Cardiac septum (tissue), 1 donor: ENCODE measurements around the gene FHL5. TPM values are rescaled to one million over a fixed set of nuclear protein-coding genes. Genes with fewer than 3 reads are reported as not detected.
"Not testable (repeated sequence)": the region's sequence is repeated elsewhere in the genome, so short reads cannot be mapped to it uniquely, and the experiment has no call there.

ENCODE experiments used
- DNase-seq: peaks from one replicate; pipeline ENCODE4 v3.0.0-alpha.2; 2020; ENCODE audit warnings: low spot score
- intact Hi-C: fragments of 100-400 bp; cut with DNase I; formaldehyde crosslinking; loops from one replicate; pipeline ENCODE4 v1.14.0; 2022
- total RNA-seq: library from RNA; stranded (reverse); fragmentation: NEBNext Ultra II Directional; extraction: Animal tissue kit (Norgen Biotek cat#: 25700); gene quantifications from one replicate; pipeline ENCODE4 v1.2.1, GENCODE V29; 2021
- donor health status: DM: no; HTN: no; CAD: no.

The FHL5 gene
- total RNA-seq, 1 donor from 2014 or later, result 4.4 TPM

DNA sequence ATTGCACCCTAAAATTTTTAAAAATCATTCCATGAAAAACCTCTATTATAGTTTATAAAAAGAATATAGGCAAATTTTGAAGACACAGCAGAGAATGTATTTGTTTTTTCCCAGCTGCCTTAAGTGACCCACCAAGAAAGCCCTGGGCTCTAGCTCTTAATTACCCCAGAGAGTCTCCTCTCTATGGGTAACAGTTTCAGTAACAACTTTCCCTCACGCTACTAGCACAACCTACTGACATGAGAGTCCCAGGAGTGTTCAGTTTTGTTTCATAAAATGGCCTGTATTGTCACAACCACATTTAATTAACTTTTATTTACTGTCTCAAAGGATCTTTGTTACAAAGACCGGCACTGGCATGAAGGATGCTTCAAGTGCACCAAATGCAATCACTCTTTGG, 41.5 kb downstream of the FHL5 start:
- DNase-seq, result no peak
- intact Hi-C loops, result no loop called here

- intact Hi-C loops, result no loop called here
- no peak for DNase-seq
Measured at GRCh38 chr6:96608074-96608473, 45.1 kb downstream of the FHL5 start.

DNA sequence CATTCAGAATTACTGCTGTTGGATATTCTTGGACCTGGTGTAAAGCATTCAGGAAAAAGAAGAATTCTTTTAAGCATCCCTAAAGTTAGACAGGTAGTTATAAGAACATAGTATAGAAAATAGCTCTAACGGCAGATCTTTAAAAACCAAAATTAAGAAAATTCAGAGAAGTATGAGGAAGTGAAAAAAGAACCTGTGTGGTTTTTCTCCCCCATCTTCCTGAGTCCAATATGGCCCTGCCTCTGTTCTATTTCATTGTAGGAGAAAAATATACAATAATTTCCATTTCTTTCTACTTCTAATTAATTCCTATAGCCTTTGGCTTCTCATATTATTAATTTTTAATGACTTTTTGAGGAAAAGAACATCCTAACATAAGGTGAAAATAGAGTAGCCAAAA, 47.1 kb downstream of the FHL5 start:
- intact Hi-C loops, result no loop called here
- no peak for DNase-seq

DNA sequence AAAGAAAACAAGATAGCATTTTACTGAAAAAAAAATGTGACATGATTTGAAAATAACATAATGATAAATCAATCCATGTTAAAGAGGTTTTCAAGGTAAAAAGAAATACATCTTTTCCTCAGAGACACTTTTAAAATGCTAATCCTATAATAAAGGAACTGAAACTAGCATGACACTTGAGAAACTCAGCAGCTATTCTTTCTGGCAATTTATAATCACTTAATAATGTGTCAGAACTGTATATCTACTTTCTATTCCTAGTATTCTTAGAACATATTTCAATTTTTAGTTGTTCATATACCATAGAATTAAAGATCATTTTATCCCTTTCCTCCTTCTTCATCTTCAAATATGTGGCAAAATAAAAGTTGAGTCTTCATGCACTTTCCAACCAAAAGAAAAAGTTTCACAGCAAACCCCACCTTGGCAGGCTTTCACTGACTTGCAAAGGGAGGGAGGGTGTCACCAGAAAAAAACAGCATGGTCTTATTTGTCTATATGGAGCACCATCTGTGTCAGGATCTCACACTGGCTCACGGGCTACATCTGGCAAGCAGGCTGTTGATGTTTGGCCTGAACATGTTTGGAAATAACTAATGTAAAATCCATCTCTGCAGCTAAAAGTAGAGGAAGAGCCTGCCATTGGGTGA, 48.5 kb downstream of the FHL5 start:
- no peak for DNase-seq
- intact Hi-C loops, result no loop called here

DNA sequence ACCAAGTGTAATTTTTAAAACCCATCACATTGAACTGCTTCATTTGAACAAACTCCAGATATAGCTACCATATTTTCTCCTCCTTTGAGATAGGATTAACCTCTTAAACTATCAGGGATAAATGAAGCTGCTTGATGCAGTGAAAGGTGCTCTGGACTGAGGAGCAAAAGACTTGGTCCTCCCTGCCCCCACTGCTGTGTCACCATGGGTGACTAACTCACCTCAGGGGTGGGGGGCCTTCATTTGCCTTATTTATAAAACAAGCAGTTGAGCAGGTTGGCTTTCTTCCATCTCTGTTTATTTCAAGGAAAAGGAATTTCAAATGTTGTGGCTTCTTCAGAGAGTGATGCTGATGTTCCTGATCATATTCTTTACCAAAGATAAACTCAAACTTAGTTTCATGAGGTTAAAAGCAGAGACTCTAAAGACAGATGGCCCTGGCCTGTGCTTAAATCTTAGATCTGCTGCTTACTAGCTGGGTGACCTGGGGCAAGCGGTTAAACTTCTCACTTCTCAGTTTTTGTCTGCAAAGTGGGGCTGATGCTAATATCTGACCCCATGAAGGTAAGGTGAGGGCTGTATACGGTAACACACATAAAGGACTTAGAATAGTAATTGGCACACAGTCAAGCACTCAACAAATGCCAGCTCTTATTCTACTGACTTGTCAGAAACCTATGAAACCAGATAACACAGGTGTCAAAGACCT, 50.5 kb downstream of the FHL5 start:
- DNase-seq, result no peak
- intact Hi-C loops, result no loop called here

GRCh38 chr6:96620851-96621250, 57.9 kb downstream of the FHL5 start:
- intact Hi-C loops, result no loop called here

GRCh38 chr6:96621983-96622382, 59.1 kb downstream of the FHL5 start:
- intact Hi-C loops, result no loop called here
- DNase-seq, result no peak

More at GRCh38 chr6:96620851-96621250, 57.9 kb downstream of the FHL5 start:
- DNase-seq, result no peak

GRCh38 chr6:96624957-96625356, 62.0 kb downstream of the FHL5 start:
- intact Hi-C loops, result loop anchor here (5.0 kb wide), 1 partner anchor 272 kb away; the partner anchor contains the start of gene NDUFAF4
- no peak for DNase-seq

- intact Hi-C loops, result loop anchor here (5.0 kb wide), 1 partner anchor 270 kb away; the partner anchor contains the start of gene NDUFAF4
- no peak for DNase-seq
Measured at GRCh38 chr6:96626759-96627364, 63.9 kb downstream of the FHL5 start.

- DNase-seq, result no peak
- intact Hi-C loops, result no loop called here
Measured at GRCh38 chr6:96631248-96631647, 68.3 kb downstream of the FHL5 start.

DNA sequence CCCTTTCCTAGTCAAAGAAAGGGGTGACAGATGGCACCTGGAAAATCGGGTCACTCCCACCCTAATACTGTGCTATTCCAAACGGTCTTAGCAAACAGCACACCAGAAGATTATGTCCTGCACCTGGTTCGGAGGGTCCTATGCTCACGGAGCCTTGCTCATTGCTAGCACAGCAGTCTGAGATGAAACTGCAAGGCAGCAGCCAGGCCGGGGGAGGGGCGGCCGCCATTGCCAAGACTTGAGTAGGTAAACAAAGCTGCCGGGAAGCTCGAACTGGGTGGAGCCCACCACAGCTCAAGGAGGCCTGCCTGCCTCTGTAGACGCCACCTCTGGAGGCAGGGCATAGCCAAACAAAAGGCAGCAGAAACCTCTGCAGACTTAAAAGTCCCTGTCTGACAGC, 75.1 kb downstream of the FHL5 start:
- DNase-seq, intact Hi-C loops: not testable (repeated sequence)

DNA sequence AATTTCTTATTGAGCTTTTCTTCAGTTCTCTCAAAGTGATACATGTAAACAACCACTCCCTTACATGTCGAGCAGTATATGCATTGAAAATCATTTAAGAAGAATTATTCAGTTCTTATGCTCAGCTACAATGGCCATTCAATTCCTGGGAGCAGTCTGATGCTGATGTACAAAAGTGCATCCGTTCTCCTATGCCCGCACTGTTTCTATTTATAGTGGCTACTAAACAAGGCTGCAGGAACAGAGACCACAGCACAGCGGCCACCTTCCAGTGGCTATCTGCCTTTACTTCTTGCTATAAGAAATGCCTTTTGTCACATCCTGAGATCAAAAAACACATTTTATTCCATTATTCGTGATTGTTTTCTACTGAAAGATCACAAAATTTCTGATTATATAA, 82.2 kb downstream of the FHL5 start:
- intact Hi-C loops, result no loop called here
- no peak for DNase-seq

GRCh38 chr6:96649926-96650325, 87.0 kb downstream of the FHL5 start:
- intact Hi-C loops, result no loop called here
- DNase-seq, result no peak

DNA sequence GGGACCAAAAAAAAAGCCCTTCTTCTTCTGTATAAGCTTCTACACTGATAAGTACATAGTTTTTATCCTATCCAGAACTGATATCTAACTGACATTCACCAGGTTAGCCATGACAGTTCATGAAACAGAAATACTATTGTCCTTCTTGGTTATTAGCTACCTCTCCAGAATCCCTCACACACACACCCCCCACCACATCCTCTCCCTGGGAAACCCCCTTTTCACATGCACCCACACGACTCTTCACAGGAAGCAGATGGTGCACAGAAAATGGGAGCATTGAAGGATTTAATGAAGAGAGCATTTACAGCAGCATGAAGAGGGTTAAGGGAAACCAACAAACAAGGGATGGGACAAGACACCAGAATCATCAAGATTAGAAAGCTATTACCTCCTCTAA, 88.9 kb downstream of the FHL5 start:
- DNase-seq, result no peak
- intact Hi-C loops, result no loop called here

DNA sequence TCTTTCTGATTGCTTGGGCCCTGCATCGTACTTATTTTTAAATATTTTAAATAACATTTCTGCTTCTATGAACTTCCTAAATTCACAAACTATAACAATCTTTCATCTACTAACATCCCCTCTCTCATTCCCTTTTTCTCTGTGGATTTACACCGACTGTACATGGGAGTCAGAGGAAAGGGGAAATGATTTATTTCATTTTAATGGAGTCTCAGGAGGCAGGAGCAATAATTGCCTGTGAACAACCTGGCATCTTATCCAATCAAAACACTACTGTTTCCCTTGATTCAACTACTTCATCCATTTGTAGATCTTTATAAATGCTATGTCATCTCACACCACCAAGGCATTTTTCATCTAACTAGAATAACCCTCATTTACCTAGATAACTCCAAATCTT, 89.6 kb downstream of the FHL5 start:
- DNase-seq, result no peak
- intact Hi-C loops, result no loop called here

DNA sequence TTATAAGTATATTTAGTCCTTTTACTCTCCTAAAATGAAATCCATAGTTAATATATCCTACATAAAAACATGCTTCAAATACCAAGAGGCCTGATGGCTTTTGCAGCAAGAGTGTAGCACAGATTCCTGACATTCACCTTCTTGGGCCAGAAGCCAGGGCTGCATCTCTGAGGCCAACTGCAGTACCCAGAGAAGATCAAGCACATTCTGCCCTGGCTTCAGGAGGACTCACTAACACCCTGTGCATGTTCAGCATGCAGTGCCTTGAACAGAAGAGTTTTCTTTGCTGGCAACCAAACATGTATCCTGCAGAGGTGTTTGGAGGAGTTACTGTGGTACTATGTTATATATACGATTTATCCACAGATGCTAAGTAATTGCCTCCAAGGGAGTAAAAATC, 90.3 kb downstream of the FHL5 start:
- intact Hi-C loops, result no loop called here
- no peak for DNase-seq

DNA sequence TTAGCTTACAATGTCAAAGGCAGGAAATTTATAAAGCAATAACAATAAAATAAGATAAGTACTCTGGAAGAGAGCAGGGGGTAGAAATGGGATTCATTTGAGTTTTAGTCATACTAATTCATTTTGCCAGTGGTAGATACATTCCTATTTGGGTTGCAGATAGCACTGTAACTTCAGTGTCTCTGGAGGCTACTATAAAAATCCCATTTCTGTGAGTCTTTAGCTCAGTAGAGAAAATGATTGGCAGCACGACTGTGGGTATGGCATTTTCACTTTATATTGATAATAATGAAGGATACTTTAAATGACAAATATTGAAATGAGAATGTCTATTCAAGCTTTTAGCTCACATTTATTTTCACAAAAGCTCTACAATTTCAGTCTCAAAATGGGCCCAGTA, 93.6 kb downstream of the FHL5 start:
- intact Hi-C loops, result no loop called here
- DNase-seq, result no peak

DNA sequence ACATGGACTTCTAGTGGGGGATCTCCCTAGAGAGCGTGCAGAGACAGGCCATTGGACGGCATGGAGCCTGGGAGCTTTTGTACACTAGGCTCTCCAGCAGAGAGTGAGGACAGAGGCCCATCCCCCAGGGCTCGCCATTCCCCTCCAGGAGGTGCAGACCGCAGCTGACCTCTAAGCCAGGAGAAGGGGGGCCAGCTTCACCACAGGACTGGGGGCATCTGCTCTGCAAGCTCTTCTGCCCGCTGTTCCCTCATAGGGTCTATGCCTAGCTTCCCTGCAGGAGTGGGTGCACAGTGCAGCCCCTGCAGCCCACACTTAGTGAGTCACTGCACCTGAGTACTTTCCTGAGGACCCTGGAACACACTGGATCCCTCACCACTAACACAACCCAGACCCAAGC, 94.4 kb downstream of the FHL5 start:
- intact Hi-C loops, result no loop called here
- no peak for DNase-seq

DNA sequence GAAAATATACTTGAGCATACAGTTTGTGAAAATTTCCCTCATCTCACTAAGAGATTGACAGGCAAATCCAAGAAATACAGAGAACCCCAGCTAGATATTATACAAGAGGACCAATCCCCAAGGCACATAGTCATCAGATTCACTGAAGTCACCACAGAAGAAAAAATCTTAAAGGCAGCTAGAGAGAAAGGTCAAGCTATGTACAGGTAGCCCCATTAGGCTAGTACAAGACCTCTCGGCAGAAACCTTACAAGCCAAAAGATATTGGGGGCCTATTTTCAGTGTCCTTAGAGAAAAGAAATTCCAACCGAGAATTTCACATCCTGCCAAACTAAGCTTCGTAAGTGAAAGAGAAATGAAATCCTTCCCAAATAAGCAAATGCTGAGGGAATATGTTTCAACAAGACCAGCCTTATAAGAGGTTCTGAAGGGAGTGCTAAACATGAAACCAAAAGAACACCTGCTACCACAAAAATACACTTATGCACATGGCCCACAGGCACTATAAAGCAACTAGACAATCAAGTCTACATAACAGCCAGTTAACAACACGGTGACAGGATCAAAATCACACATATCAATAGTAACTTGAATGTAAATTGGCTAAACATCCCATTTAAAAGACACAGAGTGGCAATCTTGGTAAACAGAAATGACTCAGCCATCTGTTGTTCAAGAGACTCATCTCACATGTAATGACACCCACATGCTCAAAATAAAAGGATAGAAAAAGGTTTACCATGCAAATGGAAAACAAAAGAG, 96.3 kb downstream of the FHL5 start:
- intact Hi-C loops, result no loop called here
- no peak for DNase-seq
